ENCODE data around the gene USP36.
"Not testable (repeated sequence)": the region's sequence is repeated elsewhere in the genome, so short reads cannot be mapped to it uniquely, and the experiment has no call there.

USP36 gene

DNA sequence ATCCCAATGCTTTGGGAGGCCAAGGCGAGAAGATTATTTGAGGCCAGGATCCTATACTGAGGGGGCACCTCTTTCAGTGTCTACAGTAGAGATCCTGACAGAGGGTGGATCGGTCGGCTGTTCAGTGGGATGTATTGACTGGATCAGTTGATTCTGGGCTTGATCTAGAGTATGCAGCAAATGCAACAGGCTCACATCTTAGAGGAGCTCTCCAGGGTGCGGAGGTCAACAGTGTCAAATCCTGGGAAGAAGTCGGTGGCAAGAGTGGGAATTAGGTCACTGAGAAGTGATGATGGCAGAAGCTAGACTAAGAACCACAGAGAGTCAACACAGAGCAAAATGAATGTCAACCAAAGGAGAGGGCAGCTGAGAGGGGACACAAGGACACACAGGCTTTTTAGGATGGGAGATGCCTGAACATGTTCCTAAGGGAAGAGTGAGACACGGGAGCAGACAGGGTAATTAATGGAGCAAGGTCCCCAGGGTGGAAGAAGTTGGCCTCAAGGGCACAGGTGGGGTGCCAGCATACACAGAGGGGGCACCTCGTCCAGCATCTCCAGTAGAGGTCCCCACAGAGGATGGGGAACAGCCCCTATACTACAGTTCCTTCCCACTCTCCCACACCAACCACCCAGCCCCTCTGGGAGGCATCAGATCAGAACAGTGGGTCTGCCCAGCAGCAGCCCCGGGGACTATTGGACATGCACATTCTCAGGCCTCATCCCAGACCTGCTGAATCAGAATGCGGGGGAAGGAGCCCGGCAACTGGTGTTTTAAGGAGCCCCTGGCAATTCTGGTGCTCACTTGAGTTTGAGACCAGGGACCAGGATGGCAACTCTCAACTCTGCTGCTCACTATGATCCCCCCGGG lies 48.5 kb downstream of the USP36 start:
- DNase-seq (ENCODE audit: low spot score) = no peak

DNA sequence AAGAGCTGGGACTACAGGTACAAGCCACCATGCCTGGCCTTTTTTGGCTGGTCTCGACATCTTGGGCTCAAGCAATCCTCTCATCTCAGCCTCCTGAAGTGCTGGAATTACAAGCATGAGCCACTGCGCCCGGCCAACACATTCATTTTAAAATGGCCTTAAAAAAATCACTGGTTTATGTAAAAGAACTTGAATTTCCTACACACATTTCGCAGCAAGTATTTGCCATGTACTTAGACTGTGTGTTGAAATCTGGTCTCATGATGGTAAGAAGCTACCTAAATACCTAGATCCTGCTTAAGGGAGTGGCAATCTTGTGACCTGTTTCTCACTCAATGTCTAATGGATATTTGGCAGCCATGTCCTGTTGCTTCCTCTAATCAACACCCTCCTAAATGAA lies 50.1 kb downstream of the USP36 start:
- DNase-seq (ENCODE audit: low spot score) = no peak

DNA sequence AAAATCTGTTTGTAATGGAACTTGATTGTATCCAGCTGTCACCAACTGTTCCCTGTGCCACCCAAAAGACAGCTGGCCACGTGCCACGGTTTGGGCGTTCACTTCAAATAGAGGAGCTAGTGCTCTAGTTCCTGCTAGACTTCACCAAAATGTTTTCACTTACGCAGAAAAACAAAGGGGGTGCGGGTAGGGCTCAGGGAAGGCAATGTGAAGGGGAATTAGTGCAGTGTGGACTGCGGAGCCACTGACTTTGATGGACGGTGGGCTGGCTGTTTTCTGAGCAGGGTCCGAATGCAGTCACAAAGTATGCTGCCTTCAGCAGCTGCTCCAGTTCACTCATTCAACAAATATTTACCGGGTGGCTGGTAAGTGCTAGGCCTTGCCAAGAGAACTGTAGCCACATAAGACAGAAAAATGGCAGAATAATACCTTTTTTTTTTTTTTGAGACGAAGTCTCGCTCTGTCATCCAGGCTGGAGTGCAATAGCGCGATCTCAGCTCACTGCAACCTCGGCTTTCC lies 50.9 kb downstream of the USP36 start:
- no peak for DNase-seq (ENCODE audit: low spot score)

DNA sequence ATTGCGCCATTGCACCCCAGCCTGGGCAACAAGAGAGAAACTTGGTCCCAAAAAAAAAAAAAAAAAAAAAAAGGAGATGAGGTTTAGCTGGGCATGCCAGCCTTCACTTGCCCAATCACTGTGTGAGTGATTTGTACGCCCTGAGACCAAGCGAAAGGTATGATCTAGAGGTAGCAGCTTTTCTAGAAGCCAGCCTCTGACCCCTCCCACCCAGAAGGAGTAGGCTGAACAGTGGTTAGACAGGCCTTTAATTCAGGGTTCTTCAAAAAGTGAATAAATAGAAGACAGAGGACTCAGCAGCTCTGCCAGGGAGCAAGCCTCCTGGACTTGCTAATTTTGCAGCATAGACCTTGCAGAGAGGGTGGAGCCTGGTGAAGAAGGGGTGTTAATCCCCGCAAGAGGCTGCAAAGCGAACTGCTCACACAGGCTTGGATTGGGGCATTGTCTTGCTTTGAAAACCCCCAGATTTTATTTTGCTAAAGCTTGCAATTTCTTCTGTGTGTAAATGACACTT lies 51.4 kb downstream of the USP36 start:
- no peak for DNase-seq (ENCODE audit: low spot score)

DNA sequence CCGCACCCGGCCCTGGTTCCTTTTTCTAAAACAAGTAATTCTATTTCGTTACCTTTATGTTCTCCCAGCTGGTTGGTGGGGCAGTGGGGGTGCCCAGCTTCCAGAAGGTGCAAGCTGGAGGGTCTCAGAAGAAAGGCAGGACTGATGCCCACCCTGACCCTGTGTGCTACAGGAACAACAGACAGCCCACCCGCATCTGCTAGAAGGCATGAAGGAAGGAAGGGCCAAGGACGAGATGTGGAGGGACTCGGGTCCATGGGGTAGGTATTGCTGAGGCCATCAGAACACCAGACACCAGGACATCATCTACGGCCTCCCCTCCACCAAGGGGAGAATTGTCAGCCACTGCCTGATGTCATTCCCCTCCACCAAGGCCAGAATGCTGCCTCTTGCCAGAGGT lies 52.2 kb downstream of the USP36 start:
- no peak for DNase-seq (ENCODE audit: low spot score)

DNA sequence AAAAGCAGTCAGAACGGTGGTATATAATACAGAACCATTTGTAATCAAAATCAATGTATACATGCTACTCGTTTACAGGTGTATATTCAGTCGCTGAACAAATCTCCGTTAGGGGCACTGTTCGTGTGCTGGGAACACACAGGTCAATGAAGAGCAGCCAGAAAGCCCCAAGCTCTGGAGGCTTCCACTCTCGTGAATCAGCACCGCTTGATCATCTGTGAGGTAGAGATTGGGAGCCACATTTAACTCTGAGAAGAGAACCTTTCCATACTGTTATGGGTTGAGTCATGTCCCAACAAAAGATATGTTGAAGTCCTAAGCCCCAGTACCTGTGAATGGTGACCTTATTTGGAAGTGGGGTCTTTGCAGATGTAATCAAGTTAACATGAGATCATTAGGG lies 53.2 kb downstream of the USP36 start:
- DNase-seq (ENCODE audit: low spot score) = no peak

DNA sequence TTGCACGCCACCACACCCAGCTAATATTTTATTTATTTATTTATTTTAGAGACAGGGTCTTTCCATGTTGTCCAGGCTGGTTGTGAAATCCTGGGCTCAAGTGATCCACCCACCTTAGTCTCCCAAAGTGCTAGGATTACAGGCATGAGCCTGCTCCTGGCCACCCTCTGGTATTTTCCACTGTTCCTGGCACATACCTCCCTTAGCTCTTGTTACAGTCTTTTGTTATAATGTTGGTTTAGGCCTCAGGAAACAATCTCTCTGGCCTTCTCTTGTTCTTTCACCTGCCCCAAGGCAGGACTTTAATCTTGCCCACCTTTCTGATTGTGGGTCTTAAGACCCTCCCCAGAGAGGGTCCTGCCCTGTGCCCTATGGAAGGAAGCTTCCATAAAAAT lies 55.0 kb downstream of the USP36 start:
- DNase-seq (ENCODE audit: low spot score) = no peak

DNA sequence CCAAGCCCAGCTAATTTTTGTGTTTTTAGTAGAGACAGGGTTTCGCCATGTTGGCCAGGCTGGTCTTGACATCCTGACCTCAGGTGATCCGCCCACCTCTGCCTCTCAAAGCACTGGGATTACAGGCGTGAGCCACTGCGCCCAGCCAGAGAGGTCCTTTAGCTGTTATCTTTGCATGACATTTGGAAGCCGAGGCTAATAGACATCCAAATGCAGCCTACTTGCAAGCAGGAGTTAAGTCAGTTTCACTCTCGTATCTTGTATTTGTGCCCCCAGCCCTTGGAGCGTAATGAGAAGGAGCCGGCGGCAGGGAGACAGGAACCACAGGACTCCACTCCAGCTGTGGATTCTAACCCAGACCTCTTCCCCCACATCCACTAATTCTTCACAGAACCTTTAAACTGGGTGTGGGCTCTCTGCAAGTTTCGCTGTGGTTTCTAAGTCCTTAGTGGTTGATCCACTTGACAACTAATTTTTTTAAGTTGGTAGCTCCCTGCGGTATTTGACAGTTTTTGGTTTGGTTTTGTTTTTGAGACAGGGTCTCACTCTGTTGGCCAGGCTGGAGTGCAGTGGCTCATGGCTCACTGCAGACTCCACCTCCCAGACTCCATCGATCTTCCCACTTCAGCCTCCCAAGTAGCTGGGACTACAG lies 55.5 kb downstream of the USP36 start:
- DNase-seq (ENCODE audit: low spot score) = no peak

DNA sequence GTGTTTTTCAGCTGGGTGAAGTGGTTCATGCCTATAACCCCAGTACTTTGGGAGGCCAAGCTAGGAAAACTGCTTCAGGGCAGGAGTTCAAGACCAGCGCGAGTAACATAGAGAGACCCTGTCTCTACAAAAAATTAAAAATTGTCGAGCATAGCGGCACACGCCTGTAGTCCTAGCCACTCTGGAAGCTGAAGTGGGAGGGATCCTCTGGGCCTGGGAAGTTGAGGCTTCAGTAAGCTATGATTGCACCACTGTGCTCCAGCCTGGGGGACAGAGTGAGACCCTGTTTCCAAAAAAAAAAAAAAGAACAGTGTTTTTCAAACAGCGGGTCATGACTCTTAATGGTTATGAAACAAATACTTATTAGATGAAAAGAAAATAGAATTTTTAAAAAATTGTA lies 56.3 kb downstream of the USP36 start:
- DNase-seq (ENCODE audit: low spot score) = no peak

DNA sequence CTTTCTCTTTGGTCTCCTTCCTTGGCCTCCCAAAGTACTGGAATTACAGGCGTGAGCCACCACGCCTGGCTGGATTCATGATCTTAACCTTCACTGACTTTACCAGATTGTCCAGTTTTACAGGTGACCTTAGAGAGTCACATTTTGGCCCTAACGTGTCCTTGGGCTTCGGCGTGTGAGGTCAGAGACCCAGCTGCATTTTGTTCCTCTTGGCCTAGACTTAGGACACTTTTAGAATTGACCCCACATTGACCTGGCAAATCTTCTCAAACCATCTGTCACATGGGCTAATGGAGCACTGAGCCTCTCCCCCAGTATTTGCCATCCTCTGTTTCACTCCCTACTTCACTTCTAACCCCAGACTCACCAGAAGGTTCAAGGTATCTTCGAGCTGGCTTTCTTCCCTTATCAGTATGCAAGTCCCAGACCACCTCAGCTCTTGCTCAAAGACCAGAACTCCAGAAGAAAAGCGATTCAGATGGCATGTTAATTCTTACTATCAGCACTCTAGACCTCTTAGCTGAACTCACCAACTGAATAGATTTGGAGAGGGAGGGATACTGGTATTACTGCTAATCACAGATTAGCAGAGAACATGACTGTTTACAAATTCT lies 56.8 kb downstream of the USP36 start:
- no peak for DNase-seq (ENCODE audit: low spot score)

DNA sequence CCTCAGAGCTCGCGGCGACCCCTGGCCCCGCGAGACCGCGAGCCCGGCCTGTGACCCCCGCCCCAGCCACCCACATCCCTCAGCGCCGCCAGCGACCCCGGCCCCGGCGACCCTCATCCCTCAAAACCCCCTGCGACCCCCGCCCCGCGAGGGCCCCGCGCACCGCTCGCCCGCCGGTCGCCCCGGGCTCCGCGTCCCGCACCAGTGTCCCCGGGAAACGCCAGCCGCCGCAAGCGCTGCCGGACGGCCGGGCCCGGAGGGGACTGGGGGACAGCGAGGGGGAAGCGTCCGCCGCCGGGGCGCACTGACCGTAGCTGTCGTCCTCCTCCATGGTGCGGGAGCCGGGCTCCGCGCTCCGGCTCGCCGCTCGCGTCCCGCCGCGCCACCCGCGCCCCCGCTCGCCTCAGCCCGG lies 58.7 kb downstream of the USP36 start, which contains the start of gene CYTH1:
CYTH1 (minus strand) TSS at position 381 of the 412 bp plus-strand sequence; CDS start at position 331, 50 bp downstream.
- no peak for DNase-seq (ENCODE audit: low spot score)

DNA sequence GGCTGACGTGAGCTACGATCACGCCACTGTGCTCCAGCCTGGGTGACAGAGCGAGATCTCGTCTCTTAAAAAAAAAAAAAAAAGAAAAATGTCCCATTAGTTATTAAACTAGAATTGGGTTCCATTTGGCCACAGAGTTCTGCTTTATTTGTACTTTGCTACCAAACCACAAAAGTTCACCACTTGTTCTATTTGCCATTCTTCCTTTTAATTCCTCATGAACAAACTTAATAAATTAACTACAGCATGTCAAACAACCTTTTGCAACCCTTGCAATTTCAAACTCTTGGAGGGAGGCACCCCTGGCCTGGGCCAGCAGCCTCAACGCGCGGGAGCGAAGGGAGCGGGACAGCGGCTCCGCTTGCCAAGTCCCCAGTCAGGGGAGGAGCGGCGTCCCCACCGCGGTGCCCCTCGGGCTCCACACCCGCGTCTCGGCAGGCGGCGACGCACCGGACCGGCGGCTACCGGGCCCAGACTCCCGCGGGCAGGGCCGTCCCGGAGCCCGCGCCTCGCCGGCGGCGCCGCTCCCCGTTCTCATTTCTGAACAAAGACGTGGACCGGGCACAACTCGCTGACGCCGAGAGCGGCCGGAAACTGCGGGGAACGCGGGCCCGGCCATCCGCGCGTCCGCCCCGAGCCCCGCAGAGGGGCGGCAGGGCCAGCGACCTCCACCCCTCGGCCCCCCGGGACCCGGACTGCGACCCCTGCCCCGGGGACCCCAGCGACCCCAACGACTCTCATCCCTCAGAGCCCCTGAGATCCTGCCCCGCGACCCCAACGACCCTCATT lies 59.3 kb downstream of the USP36 start:
- peak; percentile 41 for DNase-seq (ENCODE audit: low spot score)

DNA sequence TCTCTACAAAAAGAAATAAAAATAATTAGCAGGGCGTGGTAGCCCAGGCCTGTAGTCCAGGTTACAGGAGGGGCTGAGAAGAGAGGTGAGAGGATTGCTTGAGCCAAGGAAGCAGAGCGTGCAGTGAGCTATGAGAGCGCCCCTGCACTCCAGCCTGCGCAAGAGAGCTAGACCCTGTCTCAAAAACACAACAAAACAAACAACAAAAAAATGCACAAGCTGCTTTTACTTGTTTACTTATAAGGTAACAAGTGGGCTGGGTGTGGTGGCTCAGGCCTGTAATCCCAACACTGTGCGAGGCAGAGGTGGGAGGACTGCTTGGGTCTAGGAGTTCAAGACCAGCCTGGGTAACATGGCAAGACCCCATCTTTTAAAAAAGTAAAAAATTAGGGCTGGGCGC lies 60.3 kb downstream of the USP36 start:
- DNase-seq (ENCODE audit: low spot score) = no peak

DNA sequence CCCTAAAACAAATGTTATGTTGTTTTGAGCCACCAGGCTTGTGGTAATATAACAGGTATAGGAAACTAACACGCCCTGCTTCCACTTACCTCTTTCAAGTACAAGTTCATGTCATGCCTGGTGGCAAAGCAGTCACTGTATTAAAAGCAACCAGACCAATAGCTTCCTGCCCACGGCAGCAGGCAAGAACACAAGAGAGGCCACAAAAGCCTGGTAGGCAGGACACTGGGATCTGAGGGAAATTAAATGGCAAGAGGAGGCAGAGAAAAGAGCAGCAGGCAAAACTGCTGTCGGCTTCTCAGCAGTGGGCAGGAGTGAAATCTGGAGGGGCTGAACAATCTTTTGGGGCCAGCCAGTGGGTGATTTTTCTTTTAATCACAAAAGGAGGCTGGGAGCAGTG lies 60.8 kb downstream of the USP36 start:
- DNase-seq (ENCODE audit: low spot score) = peak; percentile 37

DNA sequence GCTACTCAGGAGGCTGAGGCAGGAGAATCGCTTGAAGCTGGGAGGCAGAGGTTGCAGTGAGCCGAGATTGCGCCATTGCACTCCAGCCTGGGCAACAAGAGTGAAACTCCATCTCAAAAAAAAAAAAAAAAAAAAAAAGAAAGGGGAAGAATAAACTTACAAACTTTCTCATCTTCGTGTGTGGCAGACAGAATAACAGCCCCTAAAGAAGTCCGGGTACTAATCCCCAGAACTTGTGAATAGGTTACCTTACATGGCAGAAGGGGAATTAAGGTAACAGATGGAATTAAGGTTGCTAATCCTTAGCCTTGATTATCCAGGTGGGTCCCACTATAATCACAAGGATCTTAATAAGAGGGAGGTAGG lies 61.3 kb downstream of the USP36 start:
- DNase-seq (ENCODE audit: low spot score) = not testable (repeated sequence)

DNA sequence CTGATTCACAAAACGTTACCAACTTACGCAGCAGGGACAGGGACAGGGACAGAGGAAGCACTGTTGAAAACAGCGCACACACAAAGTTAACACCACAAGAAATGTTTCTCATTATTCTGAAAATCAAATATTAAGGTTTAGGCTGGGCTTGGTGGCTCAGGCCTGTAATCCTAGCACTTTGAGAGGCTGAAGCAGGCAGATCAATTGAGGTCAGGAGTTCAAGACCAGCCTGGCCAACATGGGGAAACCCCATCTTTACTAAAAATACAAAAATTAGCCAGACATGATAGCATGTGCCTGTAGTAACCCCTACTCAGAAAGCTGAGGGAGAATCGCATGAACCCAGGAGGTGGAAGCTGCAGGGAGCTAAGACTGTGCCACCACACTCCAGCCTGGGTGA lies 62.7 kb downstream of the USP36 start:
- no peak for DNase-seq (ENCODE audit: low spot score)

DNA sequence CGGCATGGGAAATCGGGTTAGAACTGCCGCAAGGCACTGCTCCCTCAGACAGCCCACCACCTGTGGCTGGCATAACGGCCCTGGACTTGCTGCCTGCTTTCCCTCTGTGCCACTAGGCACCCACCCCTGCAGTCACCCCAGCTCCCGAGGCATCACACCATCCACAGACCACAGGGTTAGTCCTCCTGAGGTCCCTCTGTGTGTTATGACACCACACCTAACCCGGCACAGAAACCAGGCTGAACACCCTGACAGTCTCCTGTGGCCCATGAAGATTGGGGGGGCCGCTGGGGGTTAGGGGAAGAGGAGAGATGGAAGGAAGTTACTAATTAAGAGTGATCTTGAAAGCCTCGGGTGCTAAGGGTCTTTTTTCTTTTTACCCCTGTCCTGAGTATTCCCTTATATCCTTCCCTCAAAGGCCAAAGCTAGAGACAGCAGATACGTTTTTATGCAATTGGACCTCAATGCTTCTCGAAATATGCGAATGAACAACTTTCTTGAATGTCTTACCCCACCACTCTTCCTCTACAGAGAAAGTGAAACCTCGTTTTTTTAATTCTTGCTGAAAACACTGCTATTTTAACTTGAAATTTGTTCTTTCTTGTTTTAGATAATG lies 65.5 kb downstream of the USP36 start:
- peak; percentile 24 for DNase-seq (ENCODE audit: low spot score)

DNA sequence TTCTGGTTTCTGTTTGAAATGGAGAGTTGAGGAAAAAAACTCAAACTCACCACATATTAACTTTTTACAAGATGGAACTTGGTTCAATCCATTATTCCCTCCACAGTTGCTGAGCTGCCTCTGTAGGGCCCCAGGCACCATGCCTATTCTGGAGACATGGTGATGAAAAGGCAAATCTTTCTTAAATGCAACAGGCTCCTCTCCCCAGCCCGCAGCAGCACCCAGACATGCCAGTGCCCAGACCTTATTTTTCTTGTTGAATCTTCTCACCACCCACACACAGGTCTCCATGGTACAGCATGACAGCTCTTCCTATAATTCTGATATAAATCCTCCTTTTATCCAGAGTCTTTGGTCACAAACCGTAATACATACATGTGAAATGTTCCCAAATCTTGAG lies 66.2 kb downstream of the USP36 start:
- peak; percentile 23 for DNase-seq (ENCODE audit: low spot score)

DNA sequence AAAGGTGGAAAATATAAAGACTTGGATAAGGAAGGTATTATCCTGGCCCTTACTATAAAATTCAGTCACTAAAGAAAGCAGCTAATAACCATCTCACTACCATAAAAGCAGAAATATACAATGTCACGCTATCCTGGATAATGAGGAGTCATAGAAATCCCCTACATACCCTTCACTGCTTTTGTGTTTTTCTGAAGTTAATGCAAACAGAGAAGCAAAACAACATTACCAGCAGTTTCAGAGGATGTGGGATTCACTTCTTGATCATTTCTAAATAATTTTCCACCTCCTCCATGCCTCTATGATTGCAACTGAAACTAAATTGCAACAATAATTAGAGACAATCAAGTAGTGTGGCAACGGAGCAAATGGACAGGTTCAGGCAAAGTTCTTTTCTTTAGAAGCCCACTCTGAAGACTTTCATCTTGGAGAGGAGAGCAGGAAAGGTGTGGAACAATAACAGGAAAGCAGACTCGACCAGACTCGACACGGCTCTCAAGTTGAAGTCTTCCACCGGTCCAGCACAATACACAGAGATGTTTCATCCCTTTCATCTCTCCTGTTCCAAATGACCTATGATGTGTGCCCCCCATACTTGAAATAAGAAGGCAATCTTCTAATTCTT lies 68.7 kb downstream of the USP36 start:
- DNase-seq (ENCODE audit: low spot score) = no peak

DNA sequence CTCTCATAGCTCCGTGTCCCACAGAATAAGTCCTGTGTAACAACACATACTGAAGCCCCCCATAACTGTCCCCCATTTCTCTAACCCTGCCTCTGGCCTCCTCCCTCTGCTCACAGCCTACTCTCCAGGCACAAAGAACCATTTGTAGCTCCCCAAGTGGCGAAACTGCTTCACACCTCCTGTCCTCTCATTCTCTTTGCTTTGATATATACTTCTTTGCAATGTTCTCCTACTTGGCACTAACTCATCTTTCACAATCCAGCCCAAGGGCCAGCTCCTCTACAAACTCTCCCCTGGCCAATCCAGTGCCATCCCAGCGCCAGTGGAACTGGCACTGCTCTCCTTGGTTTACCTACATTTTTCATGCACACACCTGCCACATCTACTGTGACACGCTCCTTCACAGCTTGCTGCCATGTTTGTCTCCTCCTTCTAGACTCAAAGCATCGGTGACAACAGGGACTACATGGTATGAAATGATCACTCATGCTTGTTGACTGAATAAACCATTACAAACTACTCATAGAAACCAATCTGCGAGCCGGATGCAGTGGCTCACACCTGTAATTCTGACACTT lies 71.3 kb downstream of the USP36 start:
- DNase-seq (ENCODE audit: low spot score) = no peak

DNA sequence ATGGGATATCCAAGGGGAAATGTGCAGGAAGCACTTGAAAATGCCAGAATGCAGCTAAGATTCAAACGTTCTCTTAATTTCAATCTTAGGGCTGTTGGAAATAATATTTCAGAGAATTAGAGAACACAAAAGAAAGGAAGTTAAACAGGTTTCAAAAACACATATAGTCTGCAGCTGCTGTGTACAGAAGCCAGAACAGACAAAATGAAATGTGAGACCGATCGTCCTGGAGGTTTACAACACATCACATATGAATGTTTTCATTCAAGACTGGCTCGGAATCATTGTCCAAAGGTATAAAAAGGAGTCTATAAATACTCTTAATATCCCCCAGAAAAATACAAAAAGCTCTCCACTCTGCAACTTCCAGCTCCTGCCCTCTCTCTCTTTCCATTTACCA lies 72.8 kb downstream of the USP36 start:
- DNase-seq (ENCODE audit: low spot score) = no peak

Measured in pons (tissue), 1 donor.